Measurements from ENCODE around the gene PKNOX1. TPM values are rescaled to one million over a fixed set of nuclear protein-coding genes. Genes with fewer than 3 reads are reported as not detected.
"Not testable (repeated sequence)": the region's sequence is repeated elsewhere in the genome, so short reads cannot be mapped to it uniquely, and the experiment has no call there.

PKNOX1 gene
- total RNA-seq, 1 experiment from 2014 or later = 43.4 TPM

DNA sequence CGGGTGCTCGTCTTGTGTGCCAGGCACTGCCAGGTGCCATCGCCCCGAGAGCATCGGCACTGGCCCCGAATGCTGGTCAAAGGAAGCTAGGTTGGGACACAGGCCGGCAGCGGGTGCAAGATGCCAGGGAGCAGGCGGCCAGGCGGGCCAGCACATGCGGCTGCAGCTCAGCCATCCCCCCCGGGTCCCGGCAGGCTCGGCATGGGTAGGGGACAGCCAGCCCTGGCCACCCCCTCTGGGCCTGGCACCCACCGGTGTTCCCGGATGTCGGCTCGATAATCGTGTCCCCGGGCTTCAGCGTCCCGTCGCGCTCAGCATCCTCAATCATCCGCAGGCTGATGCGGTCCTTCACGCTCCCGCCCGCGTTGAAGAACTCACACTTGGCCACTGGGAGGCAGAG lies 91.6 kb downstream of the PKNOX1 start:
- H2BK120ac ChIP-seq (ENCODE audit: low read depth, low read length, poor library complexity, severe bottlenecking); H3T11ph ChIP-seq (ENCODE audit: low read length); DNase-seq; H2AK5ac ChIP-seq (ENCODE audit: insufficient read length, low read length); H3K9ac ChIP-seq (ENCODE audit: extremely low read depth, insufficient read length, low read length); H2BK5ac ChIP-seq (ENCODE audit: insufficient read length, low read length); H3K79me1 ChIP-seq (ENCODE audit: insufficient read depth, low read depth, low read length, poor library complexity, severe bottlenecking); H3K23me2 ChIP-seq (ENCODE audit: insufficient read length, low read depth, low read length, poor library complexity, severe bottlenecking); H3K56ac ChIP-seq (ENCODE audit: insufficient read length, low read depth, low read length); H4K5ac ChIP-seq (ENCODE audit: insufficient read length, low read depth, low read length); H2BK15ac ChIP-seq (ENCODE audit: low read depth, low read length); H3K23ac ChIP-seq (ENCODE audit: insufficient read length, low read depth, low read length); H3K27ac ChIP-seq (ENCODE audit: insufficient read length, low read depth, low read length); H3K27ac Mint-ChIP-seq; H3K36me3 Mint-ChIP-seq (ENCODE audit: insufficient read depth in 1 of 3, low read depth in 3 of 3); H3K4me1 Mint-ChIP-seq; H4K20me1 ChIP-seq (ENCODE audit: control insufficient read depth, insufficient read depth, insufficient read length); H3K14ac ChIP-seq (ENCODE audit: insufficient read depth, low read length); H4K91ac ChIP-seq (ENCODE audit: insufficient read length, low read depth, low read length); H3K4me1 ChIP-seq (ENCODE audit: insufficient read depth, low read length); H3K27me3 ChIP-seq (ENCODE audit: insufficient read depth, low read length); H3K9me3 ChIP-seq (ENCODE audit: control insufficient read depth, low read depth, low read length); H3K18ac ChIP-seq (ENCODE audit: insufficient read length, low read depth, low read length); H4K8ac ChIP-seq (replicated peaks; ENCODE audit: insufficient read length, low read depth, low read length); H3K27me3 Mint-ChIP-seq (ENCODE audit: low read depth); H2AFZ ChIP-seq (ENCODE audit: low read length); H3K9me3 Mint-ChIP-seq; H2BK20ac ChIP-seq (ENCODE audit: low read depth, low read length, poor library complexity, severe bottlenecking); H3K4me3 Mint-ChIP-seq; H3K4ac ChIP-seq (ENCODE audit: low read depth, low read length); H2BK12ac ChIP-seq (ENCODE audit: insufficient read length, low read depth, low read length); H3K4me2 ChIP-seq (ENCODE audit: insufficient read depth, insufficient read length, low read length); H3K79me2 ChIP-seq (ENCODE audit: insufficient read depth, low read length): not testable (repeated sequence)
- no CpG with 5 or more reads among the region's 30 CpGs for WGBS (ENCODE audit: extremely low coverage, insufficient read length, low lambda C conversion rate)

DNA sequence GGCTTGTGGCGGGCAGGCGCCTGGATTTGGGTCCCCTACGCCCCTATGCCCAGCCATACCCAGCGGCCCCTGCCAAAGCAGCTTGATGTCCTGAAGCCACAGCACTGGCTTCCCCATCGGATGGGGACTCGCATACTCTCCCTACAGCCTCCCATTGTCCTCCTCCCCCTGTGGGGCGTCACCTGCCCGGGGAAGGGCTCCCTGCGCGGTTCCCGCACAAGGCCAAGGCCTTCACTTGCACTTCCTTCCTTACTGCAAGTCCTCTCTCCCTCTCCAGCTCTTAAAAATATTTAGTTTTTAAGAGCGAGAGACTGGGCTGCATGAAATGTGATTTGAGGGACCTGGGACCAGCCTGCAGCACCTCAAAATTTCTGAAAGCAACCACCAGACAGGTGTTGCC lies 92.3 kb downstream of the PKNOX1 start:
- H4K91ac ChIP-seq (ENCODE audit: insufficient read length, low read depth, low read length); H3K18ac ChIP-seq (ENCODE audit: insufficient read length, low read depth, low read length); H3T11ph ChIP-seq (ENCODE audit: low read length); H3K79me1 ChIP-seq (ENCODE audit: insufficient read depth, low read depth, low read length, poor library complexity, severe bottlenecking); H3K27me3 ChIP-seq (ENCODE audit: insufficient read depth, low read length); H3K4me1 ChIP-seq (ENCODE audit: insufficient read depth, low read length); H2BK120ac ChIP-seq (ENCODE audit: low read depth, low read length, poor library complexity, severe bottlenecking); H3K4me1 Mint-ChIP-seq; H2BK5ac ChIP-seq (ENCODE audit: insufficient read length, low read length); H3K27ac ChIP-seq (ENCODE audit: insufficient read length, low read depth, low read length); H2AFZ ChIP-seq (ENCODE audit: low read length); H3K4me3 Mint-ChIP-seq; H4K8ac ChIP-seq (replicated peaks; ENCODE audit: insufficient read length, low read depth, low read length); H3K36me3 Mint-ChIP-seq (ENCODE audit: insufficient read depth in 1 of 3, low read depth in 3 of 3); H4K20me1 ChIP-seq (ENCODE audit: control insufficient read depth, insufficient read depth, insufficient read length); H3K9me3 Mint-ChIP-seq; H3K9ac ChIP-seq (ENCODE audit: extremely low read depth, insufficient read length, low read length); H3K4ac ChIP-seq (ENCODE audit: low read depth, low read length); H3K27me3 Mint-ChIP-seq (ENCODE audit: low read depth); H2AK5ac ChIP-seq (ENCODE audit: insufficient read length, low read length); H3K27ac Mint-ChIP-seq; H3K14ac ChIP-seq (ENCODE audit: insufficient read depth, low read length); DNase-seq; H2BK15ac ChIP-seq (ENCODE audit: low read depth, low read length); H4K5ac ChIP-seq (ENCODE audit: insufficient read length, low read depth, low read length); H3K4me2 ChIP-seq (ENCODE audit: insufficient read depth, insufficient read length, low read length); H3K23ac ChIP-seq (ENCODE audit: insufficient read length, low read depth, low read length); H3K9me3 ChIP-seq (ENCODE audit: control insufficient read depth, low read depth, low read length); H3K56ac ChIP-seq (ENCODE audit: insufficient read length, low read depth, low read length); H2BK12ac ChIP-seq (ENCODE audit: insufficient read length, low read depth, low read length); H2BK20ac ChIP-seq (ENCODE audit: low read depth, low read length, poor library complexity, severe bottlenecking); H3K23me2 ChIP-seq (ENCODE audit: insufficient read length, low read depth, low read length, poor library complexity, severe bottlenecking); H3K79me2 ChIP-seq (ENCODE audit: insufficient read depth, low read length): not testable (repeated sequence)
- WGBS (ENCODE audit: extremely low coverage, insufficient read length, low lambda C conversion rate) = no CpG with 5 or more reads among the region's 12 CpGs

Measured in H9 (cell line).